Mesenchymal stem cell (in vitro differentiated cells and primary cell): ENCODE results near the gene GRHL3.

ENCODE experiments used
- DNase-seq: peaks from one replicate; pipeline ENCODE4 v3.0.0-alpha.2; 2013
- H2AFZ ChIP-seq: one replicate; pipeline ENCODE4 v1.6.1; 2013; ENCODE audit warnings: low read depth, mild to moderate bottlenecking, control low read depth, inconsistent platforms, low read length, moderate library complexity
- H2AK5ac ChIP-seq: 2 replicates; pipeline ENCODE4 v1.6.1; 2013; ENCODE audit warnings: low read length, moderate library complexity, mild to moderate bottlenecking, inconsistent platforms; ENCODE audit not compliant: severe bottlenecking
- H2BK120ac ChIP-seq: one replicate; pipeline ENCODE4 v1.6.1; 2013; ENCODE audit warnings: low read depth, mild to moderate bottlenecking, inconsistent platforms, low read length, moderate library complexity
- H2BK12ac ChIP-seq, 2 experiments: one replicate each; pipeline ENCODE4 v1.6.1; 2013; ENCODE audit warnings: inconsistent platforms in 2 of 2, low read length in 2 of 2, mild to moderate bottlenecking in 2 of 2, moderate library complexity in 2 of 2, control low read depth in 1 of 2
- H2BK15ac ChIP-seq: one replicate; pipeline ENCODE4 v1.6.1; 2013; ENCODE audit warnings: mild to moderate bottlenecking, low read depth, inconsistent platforms; ENCODE audit not compliant: poor library complexity, severe bottlenecking
- H2BK5ac ChIP-seq: 2 replicates; pipeline ENCODE4 v1.6.1; 2013; ENCODE audit warnings: low read depth, mild to moderate bottlenecking, low read length, control low read depth, inconsistent platforms; ENCODE audit not compliant: poor library complexity, severe bottlenecking
- H3K14ac ChIP-seq, 2 experiments: one replicate each; pipeline ENCODE4 v1.6.1; 2013; ENCODE audit warnings: inconsistent platforms in 2 of 2, low read length in 2 of 2, control low read depth in 1 of 2, mild to moderate bottlenecking in 1 of 2, moderate library complexity in 1 of 2
- H3K18ac ChIP-seq, 2 experiments: one replicate each; pipeline ENCODE4 v1.6.1; 2013; ENCODE audit warnings: inconsistent platforms in 2 of 2, low read length in 2 of 2, control low read depth in 1 of 2, low read depth in 1 of 2, mild to moderate bottlenecking in 1 of 2
- H3K23ac ChIP-seq, 2 experiments: one replicate each; pipeline ENCODE4 v1.6.1; 2013; ENCODE audit warnings: inconsistent platforms in 2 of 2, low read length in 2 of 2, mild to moderate bottlenecking in 2 of 2, moderate library complexity in 2 of 2, control low read depth in 1 of 2
- H3K27ac ChIP-seq: 2 replicates; pipeline ENCODE4 v1.5.1; 2013; ENCODE audit warnings: mild to moderate bottlenecking, moderate library complexity, low read length, control low read depth, inconsistent platforms; ENCODE audit not compliant: poor library complexity, severe bottlenecking
- H3K27me3 ChIP-seq, 2 experiments: 2 replicates each; pipeline versions ENCODE4 v1.6.1 to v1.7.0; 2013; ENCODE audit warnings: low read length in 2 of 2, mild to moderate bottlenecking in 2 of 2, moderate library complexity in 2 of 2, control low read depth in 1 of 2, inconsistent platforms in 1 of 2; ENCODE audit not compliant: control insufficient read depth in 1 of 2, insufficient read depth in 1 of 2
- H3K36me3 ChIP-seq, 2 experiments: 2 replicates each; pipeline versions ENCODE4 v1.6.1 to v1.7.0; 2013; ENCODE audit warnings: low read length in 2 of 2, control low read depth in 1 of 2, inconsistent platforms in 1 of 2, low read depth in 1 of 2, mild to moderate bottlenecking in 1 of 2; ENCODE audit not compliant: insufficient read depth in 2 of 2, control insufficient read depth in 1 of 2
- H3K4ac ChIP-seq, 2 experiments: one replicate each; pipeline ENCODE4 v1.6.1; 2013; ENCODE audit warnings: inconsistent platforms in 2 of 2, low read length in 2 of 2, mild to moderate bottlenecking in 2 of 2, moderate library complexity in 2 of 2, control low read depth in 1 of 2, low read depth in 1 of 2
- H3K4me1 ChIP-seq: 2 replicates; pipeline ENCODE4 v1.6.1; 2013; ENCODE audit warnings: low read depth, low read length, control low read depth; ENCODE audit not compliant: control insufficient read depth, insufficient read depth
- H3K4me2 ChIP-seq: 2 replicates; pipeline ENCODE4 v1.6.1; 2013; ENCODE audit warnings: low read length, mild to moderate bottlenecking, inconsistent platforms; ENCODE audit not compliant: poor library complexity, severe bottlenecking
- H3K4me3 ChIP-seq, 2 experiments: 2 replicates each; pipeline versions ENCODE4 v1.5.1 to v1.7.0; 2013; ENCODE audit warnings: low read length in 2 of 2, mild to moderate bottlenecking in 2 of 2, control low read depth in 1 of 2, low read depth in 1 of 2; ENCODE audit not compliant: insufficient read depth in 1 of 2
- H3K79me1 ChIP-seq: replicated peaks from 2 replicates; pipeline ENCODE4 v1.6.1; 2013; ENCODE audit warnings: mild to moderate bottlenecking, control low read depth, low read length, inconsistent platforms; ENCODE audit not compliant: poor library complexity, severe bottlenecking
- H3K9ac ChIP-seq: 2 replicates; pipeline ENCODE4 v1.7.0; 2013; ENCODE audit warnings: mild to moderate bottlenecking, low read length, moderate library complexity
- H3K9me3 ChIP-seq: 2 replicates; pipeline ENCODE4 v1.7.0; 2013; ENCODE audit warnings: mild to moderate bottlenecking, low read length; ENCODE audit not compliant: control insufficient read depth
- H4K8ac ChIP-seq: one replicate; pipeline ENCODE4 v1.6.1; 2013; ENCODE audit warnings: inconsistent platforms, mild to moderate bottlenecking, low read length, moderate library complexity
- H4K91ac ChIP-seq: one replicate; pipeline ENCODE4 v1.6.1; 2013; ENCODE audit warnings: mild to moderate bottlenecking, low read length, inconsistent platforms
- WGBS: methylation state at CpG from one replicate; pipeline ENCODE4 v1.1.7; 2013; ENCODE audit warnings: mixed read lengths; 5-methylcytosine and 5-hydroxymethylcytosine counted together

GRHL3 gene

DNA sequence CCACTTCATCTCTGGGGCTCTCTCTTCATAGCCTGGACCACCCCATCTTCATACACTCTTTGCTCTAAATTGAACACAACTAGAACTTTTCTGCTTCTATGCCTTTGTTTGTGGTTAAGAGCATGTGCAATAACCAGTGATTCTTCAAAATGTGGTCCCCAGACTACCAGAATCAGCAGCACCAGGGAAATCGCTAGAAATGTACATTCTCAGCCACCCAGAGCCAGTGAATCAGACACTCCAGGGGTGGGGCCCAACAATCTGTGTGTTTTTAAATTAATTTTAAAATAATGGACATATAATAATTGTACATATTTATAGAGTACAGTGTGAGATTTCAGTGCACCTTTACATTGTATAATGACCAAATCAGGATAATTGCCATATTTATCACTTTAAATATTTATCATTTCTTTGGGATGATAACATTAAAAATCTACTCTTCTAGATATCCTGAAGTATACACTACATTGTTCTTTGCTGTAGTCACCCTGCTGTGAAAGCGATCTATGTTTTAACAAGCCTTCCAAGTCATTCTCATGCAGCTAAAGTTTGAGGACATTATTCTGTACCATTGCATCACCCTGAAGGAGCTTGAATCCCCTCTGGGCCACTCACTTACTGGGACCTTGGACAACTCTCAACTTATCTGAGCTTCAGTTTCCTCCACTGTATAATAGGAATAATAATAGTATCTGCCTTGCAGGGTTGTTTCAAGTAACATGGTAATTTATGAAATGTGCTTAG is 10.8 kb downstream of the GRHL3 start:
- Histone ChIP-seq H2BK5ac (no peak overlapping the region), H2BK15ac (no peak overlapping the region), H3K4me3 (no peak overlapping the region), H3K9me3 (no peaks in the 10 kb centered on the region), H3K4ac (no peak overlapping the region), H3K27me3 (peaks cover 58 to 60% of the 10 kb centered on the region in 2 experiments), H4K91ac (no peak overlapping the region), H3K79me1 (no peaks in the 10 kb centered on the region), H3K4me1 (no peaks in the 10 kb centered on the region), H3K27ac (no peak overlapping the region), H3K14ac (no peak overlapping the region), H3K36me3 (peaks cover 0 to 4% of the 10 kb centered on the region in 2 experiments), H3K18ac (peak overlapping the region in 1 of 2 experiments; percentile 22), H2AFZ (no peak overlapping the region), H2BK120ac (no peak overlapping the region), H3K4me2 (no peak overlapping the region), H4K8ac (no peak overlapping the region), H2BK12ac (no peak overlapping the region), H3K9ac (no peak overlapping the region), H3K23ac (no peak overlapping the region), H2AK5ac (no peak overlapping the region)
- DNase-seq, result peak; percentile 39
- WGBS, result 50% methylated on average over 1 of the region's 2 CpGs

DNA sequence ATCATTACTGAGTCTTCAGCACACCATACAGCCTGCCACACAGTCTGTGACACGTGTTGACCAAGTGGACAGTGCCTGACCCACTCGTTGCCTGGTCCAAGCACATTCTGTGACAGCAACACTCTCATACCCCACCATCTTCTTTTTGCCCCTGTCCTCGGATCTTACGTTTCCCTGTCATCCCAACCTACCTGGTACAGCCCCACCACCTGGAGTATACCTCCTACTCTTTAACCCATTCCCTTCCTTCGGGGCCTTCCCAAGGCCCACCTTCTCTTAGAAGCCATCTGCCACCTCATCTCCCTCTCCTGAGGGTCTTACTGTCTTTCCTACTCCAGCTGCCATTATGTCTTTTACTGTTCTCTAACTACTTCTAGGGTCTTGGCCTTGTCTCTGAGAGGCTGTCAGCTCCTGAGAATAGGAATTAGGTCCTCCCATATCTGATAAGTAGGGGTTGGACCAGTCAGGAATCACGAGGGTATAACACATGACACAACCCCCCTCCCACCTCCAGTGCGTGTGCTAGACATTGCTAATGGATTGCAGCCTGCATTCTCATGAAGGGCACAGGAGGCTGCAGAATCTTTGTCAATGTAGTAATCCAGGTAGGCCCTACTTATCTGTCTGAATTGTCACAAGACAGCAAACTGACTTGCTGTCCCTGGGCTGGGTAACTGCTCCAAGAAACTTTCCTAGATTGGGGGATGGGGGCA is 13.0 kb downstream of the GRHL3 start:
- H2BK5ac ChIP-seq, result no peak overlapping the region
- H2BK12ac ChIP-seq, result no peak overlapping the region
- no peak overlapping the region for H3K4me3 ChIP-seq
- no peak overlapping the region for H3K27ac ChIP-seq
- no peak overlapping the region for H3K4ac ChIP-seq
- DNase-seq, result no peak
- no peak overlapping the region for H3K14ac ChIP-seq
- no peaks in the 10 kb centered on the region for H3K79me1 ChIP-seq
- H3K4me1 ChIP-seq, result no peaks in the 10 kb centered on the region
- no peak overlapping the region for H4K8ac ChIP-seq
- H2BK15ac ChIP-seq, result no peak overlapping the region
- no peak overlapping the region for H2AK5ac ChIP-seq
- peaks cover 0 to 4% of the 10 kb centered on the region in 2 experiments for H3K36me3 ChIP-seq
- H3K18ac ChIP-seq, result no peak overlapping the region
- H2BK120ac ChIP-seq, result no peak overlapping the region
- no peak overlapping the region for H4K91ac ChIP-seq
- H3K9ac ChIP-seq, result no peak overlapping the region
- no peaks in the 10 kb centered on the region for H3K9me3 ChIP-seq
- H3K27me3 ChIP-seq, result peaks cover 45 to 53% of the 10 kb centered on the region in 2 experiments
- no peak overlapping the region for H3K4me2 ChIP-seq
- H2AFZ ChIP-seq, result no peak overlapping the region
- 80% methylated on average over 7 of the region's 7 CpGs for WGBS
- no peak overlapping the region for H3K23ac ChIP-seq

DNA sequence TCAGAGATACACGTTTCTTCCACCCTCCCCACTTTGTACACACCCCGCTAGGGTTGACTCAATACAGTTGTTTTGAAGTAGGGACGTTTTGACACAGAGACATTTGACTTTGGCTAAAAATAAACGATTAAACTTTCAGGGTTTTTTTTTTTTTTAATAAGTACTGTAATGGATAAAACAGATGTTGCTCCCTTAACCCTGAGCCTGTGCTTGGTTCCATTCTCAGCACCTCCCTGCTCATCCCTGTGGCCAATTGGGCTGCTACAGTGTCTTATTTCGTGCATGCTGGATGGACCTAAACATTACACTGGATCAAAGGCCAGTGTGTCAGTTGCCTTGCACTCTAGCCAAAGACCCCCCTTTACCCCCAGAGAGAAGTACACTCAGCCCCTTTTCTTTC is 16.9 kb downstream of the GRHL3 start:
- H3K27me3 ChIP-seq, result peaks cover 39 to 61% of the 10 kb centered on the region in 2 experiments
- 88% methylated on average over 1 of the region's 5 CpGs for WGBS
- no peak overlapping the region for H3K4me2 ChIP-seq
- no peak overlapping the region for H2BK15ac ChIP-seq
- no peak overlapping the region for H2AFZ ChIP-seq
- no peak overlapping the region for H3K23ac ChIP-seq
- no peaks in the 10 kb centered on the region for H3K9me3 ChIP-seq
- no peak overlapping the region for H3K9ac ChIP-seq
- H3K14ac ChIP-seq, result no peak overlapping the region
- H2BK120ac ChIP-seq, result no peak overlapping the region
- H3K27ac ChIP-seq, result no peak overlapping the region
- no peak for DNase-seq
- peak overlapping the region in 1 of 2 experiments; percentile 13 for H3K4ac ChIP-seq
- H4K91ac ChIP-seq, result no peak overlapping the region
- H3K36me3 ChIP-seq, result peaks cover 0 to 4% of the 10 kb centered on the region in 2 experiments
- no peak overlapping the region for H2AK5ac ChIP-seq
- no peaks in the 10 kb centered on the region for H3K4me1 ChIP-seq
- H3K4me3 ChIP-seq, result no peak overlapping the region
- H3K18ac ChIP-seq, result no peak overlapping the region
- H2BK5ac ChIP-seq, result no peak overlapping the region
- no peak overlapping the region for H4K8ac ChIP-seq
- H2BK12ac ChIP-seq, result no peak overlapping the region
- no peaks in the 10 kb centered on the region for H3K79me1 ChIP-seq

DNA sequence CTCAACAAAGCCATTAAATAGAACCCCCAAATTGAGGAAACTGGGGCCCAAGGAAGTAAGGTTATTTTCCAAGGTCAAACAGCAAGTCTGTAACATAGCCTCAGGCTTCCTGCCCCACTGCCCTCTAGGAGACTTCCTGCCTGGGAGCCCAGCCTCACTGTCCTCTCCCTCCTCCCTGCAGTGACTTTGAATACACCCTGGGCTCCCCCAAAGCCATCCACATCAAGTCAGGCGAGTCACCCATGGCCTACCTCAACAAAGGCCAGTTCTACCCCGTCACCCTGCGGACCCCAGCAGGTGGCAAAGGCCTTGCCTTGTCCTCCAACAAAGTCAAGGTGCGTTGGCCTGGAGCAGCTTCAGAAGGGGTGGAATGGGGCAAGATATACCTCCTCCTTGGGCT is 18.3 kb downstream of the GRHL3 start:
- peak overlapping the region in 1 of 2 experiments; percentile 68 for H3K14ac ChIP-seq
- H3K9me3 ChIP-seq, result no peaks in the 10 kb centered on the region
- no peak overlapping the region for H2BK15ac ChIP-seq
- H3K79me1 ChIP-seq, result no peaks in the 10 kb centered on the region
- no peak overlapping the region for H2AFZ ChIP-seq
- no peak overlapping the region for H2BK5ac ChIP-seq
- H3K4me2 ChIP-seq, result no peak overlapping the region
- peak overlapping the region; percentile 4 for H4K91ac ChIP-seq
- H3K9ac ChIP-seq, result no peak overlapping the region
- no peak overlapping the region for H3K4me3 ChIP-seq
- no peaks in the 10 kb centered on the region for H3K4me1 ChIP-seq
- peaks cover 48 to 68% of the 10 kb centered on the region in 2 experiments for H3K27me3 ChIP-seq
- no peak overlapping the region for H2AK5ac ChIP-seq
- WGBS, result 93% methylated on average over 4 of the region's 4 CpGs
- H3K27ac ChIP-seq, result no peak overlapping the region
- no peak overlapping the region for H4K8ac ChIP-seq
- no peak overlapping the region for H3K4ac ChIP-seq
- no peak overlapping the region for H3K18ac ChIP-seq
- no peak overlapping the region for H3K23ac ChIP-seq
- no peak overlapping the region for H2BK120ac ChIP-seq
- no peak overlapping the region for H2BK12ac ChIP-seq
- H3K36me3 ChIP-seq, result no peaks in the 10 kb centered on the region
- DNase-seq, result no peak
